ENCODE measurements around the gene PRKCZ. TPM values are rescaled to one million over a fixed set of nuclear protein-coding genes. Genes with fewer than 3 reads are reported as not detected.

Gene PRKCZ
- total and polyA plus RNA-seq, 9 of the 15 experiments (the other 6 are each of a cell fraction or from before 2014, with no cell fraction given) = 0.07 to 3.1 (median 1.3) TPM

- TF ChIP-seq, protein P1, sequence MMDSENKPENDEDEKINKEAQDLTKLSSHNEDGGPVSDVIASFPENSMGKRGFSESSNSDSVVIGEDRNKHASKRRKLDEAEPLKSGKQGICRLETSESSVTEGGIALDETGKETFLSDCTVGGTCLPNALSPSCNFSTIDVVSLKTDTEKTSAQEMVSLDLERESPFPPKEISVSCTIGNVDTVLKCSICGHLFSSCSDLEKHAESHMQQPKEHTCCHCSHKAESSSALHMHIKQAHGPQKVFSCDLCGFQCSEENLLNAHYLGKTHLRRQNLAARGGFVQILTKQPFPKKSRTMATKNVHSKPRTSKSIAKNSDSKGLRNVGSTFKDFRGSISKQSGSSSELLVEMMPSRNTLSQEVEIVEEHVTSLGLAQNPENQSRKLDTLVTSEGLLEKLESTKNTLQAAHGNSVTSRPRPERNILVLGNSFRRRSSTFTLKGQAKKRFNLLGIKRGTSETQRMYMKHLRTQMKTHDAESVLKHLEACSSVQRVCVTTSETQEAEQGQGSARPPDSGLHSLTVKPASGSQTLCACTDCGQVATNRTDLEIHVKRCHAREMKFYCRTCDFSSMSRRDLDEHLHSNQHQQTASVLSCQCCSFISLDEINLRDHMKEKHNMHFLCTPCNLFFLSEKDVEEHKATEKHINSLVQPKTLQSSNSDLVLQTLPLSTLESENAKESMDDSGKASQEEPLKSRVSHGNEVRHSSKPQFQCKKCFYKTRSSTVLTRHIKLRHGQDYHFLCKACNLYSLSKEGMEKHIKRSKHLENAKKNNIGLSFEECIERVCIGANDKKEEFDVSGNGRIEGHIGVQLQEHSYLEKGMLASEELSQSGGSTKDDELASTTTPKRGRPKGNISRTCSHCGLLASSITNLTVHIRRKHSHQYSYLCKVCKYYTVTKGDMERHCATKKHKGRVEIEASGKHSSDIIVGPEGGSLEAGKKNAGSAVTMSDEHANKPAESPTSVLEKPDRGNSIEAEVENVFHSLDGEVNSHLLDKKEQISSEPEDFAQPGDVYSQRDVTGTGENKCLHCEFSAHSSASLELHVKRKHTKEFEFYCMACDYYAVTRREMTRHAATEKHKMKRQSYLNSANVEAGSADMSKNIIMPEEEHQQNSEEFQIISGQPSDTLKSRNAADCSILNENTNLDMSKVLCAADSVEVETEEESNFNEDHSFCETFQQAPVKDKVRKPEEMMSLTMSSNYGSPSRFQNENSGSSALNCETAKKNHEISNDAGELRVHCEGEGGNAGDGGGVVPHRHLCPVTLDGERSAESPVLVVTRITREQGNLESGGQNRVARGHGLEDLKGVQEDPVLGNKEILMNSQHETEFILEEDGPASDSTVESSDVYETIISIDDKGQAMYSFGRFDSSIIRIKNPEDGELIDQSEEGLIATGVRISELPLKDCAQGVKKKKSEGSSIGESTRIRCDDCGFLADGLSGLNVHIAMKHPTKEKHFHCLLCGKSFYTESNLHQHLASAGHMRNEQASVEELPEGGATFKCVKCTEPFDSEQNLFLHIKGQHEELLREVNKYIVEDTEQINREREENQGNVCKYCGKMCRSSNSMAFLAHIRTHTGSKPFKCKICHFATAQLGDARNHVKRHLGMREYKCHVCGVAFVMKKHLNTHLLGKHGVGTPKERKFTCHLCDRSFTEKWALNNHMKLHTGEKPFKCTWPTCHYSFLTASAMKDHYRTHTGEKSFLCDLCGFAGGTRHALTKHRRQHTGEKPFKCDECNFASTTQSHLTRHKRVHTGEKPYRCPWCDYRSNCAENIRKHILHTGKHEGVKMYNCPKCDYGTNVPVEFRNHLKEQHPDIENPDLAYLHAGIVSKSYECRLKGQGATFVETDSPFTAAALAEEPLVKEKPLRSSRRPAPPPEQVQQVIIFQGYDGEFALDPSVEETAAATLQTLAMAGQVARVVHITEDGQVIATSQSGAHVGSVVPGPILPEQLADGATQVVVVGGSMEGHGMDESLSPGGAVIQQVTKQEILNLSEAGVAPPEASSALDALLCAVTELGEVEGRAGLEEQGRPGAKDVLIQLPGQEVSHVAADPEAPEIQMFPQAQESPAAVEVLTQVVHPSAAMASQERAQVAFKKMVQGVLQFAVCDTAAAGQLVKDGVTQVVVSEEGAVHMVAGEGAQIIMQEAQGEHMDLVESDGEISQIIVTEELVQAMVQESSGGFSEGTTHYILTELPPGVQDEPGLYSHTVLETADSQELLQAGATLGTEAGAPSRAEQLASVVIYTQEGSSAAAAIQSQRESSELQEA (IDR thresholded peaks at IDR 0.05; ENCODE audit: low read depth) = no peak
- TF ChIP-seq BDP1 (IDR thresholded peaks at IDR 0.05; ENCODE audit: insufficient read depth, insufficient read length) = no peak
Measured at GRCh38 chr1:2104621-2105427, 54.6 kb downstream of the PRKCZ start (continued).
